HG03469 (cell line): Measurements from ENCODE around the gene TAF11L13.

Experiments
- ATAC-seq: cut with Tn5 transposase; IDR thresholded peaks from one replicate; pipeline ENCODE4 v1.9.1; 2021; ENCODE audit warnings: mild to moderate bottlenecking, moderate library complexity, moderate number of reproducible peaks; ENCODE audit not compliant: unreplicated experiment

TAF11L13 gene

DNA sequence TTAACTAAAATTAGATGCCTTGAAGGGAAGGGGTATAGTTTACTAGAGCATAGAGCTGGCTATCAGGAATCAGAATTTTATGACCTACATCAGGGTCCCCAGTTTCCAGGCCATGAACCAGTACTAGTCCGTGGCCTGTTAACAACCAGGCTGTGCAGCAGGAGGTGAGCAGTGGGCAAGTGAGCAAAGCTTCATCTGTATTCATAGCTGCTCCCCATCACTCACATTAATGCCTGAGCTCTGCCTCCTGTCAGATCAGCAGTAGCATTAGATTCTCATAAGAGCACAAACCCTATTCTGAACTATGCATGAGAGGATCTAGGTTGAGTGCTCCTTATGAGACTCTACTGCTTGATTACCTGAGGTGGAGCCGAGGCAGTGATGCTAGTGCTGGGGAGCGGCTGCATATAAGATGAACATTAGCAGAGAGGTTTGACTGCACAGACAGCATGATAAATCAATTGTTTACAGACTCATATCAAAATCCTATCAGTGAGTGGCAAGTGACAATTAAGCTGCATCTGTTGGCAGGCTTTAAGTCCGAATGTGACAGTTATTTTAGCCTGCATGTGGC is 47.0 kb downstream of the TAF11L13 start:
- ATAC-seq, result no peak

DNA sequence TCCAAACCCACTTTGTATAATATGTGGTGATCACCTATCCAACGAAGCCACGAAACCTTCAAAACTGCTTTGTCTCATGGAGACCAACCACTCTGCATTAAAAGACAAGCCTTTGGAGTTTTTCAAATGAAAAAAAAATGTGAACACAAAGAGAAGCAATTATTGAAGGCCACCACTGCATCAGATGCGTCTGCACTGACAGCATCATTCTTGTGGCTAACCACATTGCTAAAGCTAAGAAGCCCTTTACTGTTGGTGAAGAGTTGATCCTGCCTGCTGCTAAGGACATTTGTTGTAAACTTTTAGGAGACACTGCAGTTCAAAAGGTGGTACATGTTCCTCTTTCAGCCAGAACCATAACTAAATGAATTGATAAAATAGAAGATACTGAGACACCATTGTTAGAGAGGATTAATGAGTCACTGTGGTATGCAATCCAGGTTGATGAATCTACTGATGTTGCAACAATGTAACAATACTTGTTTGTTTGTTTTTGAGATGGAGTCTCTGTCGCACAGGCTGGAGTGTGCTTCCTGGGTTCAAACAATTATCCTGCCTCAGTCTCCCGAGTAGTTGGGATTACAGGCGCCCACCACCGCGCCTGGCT is 47.8 kb downstream of the TAF11L13 start:
- no peak for ATAC-seq

GRCh38 chr5:17680737-17681136 is 48.8 kb downstream of the TAF11L13 start:
- ATAC-seq, result no peak
